Kidney (tissue), 14 donors: ENCODE results near the gene INSRR. TPM values are rescaled to one million over a fixed set of nuclear protein-coding genes. Genes with fewer than 3 reads are reported as not detected.

ENCODE experiments used
- DNase-seq, 5 donors: peaks; one replicate each; pipeline ENCODE4 v3.0.0-alpha.2; 2013 to 2020
- FAIRE-seq: peaks from 2 replicates; lab custom pipeline; 2012; peaks lifted over from hg19 to GRCh38; lab: Jason Lieb, UNC
- H3K27ac ChIP-seq, 2 donors: one replicate each; pipeline ENCODE4 v1.7.0; 2013; ENCODE audit warnings: low read depth in 2 of 2, low read length in 2 of 2, inconsistent platforms in 1 of 2
- H3K27me3 ChIP-seq: one replicate; pipeline ENCODE4 v1.7.1; 2013; ENCODE audit warnings: low read length, inconsistent platforms; ENCODE audit not compliant: control insufficient read depth, insufficient read depth
- H3K36me3 ChIP-seq, 3 donors: one replicate each; pipeline versions ENCODE4 v1.7.0 to v1.7.1; 2013; ENCODE audit warnings: low read length in 3 of 3, control low read depth in 1 of 3, inconsistent platforms in 1 of 3; ENCODE audit not compliant: insufficient read depth in 3 of 3, control insufficient read depth in 2 of 3
- H3K4me1 ChIP-seq, 3 donors: one replicate each; pipeline versions ENCODE4 v1.7.0 to v1.7.1; 2013; ENCODE audit warnings: low read length in 3 of 3, inconsistent platforms in 1 of 3, low read depth in 1 of 3; ENCODE audit not compliant: control insufficient read depth in 2 of 3, insufficient read depth in 2 of 3
- H3K4me3 ChIP-seq, 3 donors: one replicate each; pipeline versions ENCODE4 v1.7.0 to v1.8.1; 2013; ENCODE audit warnings: low read length in 3 of 3, control low read depth in 1 of 3, inconsistent platforms in 1 of 3
- H3K9ac ChIP-seq, 3 donors: one replicate each; pipeline versions ENCODE4 v1.7.0 to v1.7.1; 2013; ENCODE audit warnings: low read length in 3 of 3, control low read depth in 1 of 3, inconsistent platforms in 1 of 3
- H3K9me3 ChIP-seq, 3 donors: one replicate each; pipeline versions ENCODE4 v1.7.0 to v1.7.1; 2013; ENCODE audit warnings: low read length in 3 of 3, control low read depth in 1 of 3, inconsistent platforms in 1 of 3; ENCODE audit not compliant: control insufficient read depth in 2 of 3, insufficient read depth in 1 of 3
- intact Hi-C: fragments of 100-400 bp; cut with DNase I; formaldehyde crosslinking; loops from one replicate; pipeline ENCODE4 v1.11.1; 2022
- polyA plus RNA-seq: library from polyadenylated mRNA; stranded (reverse); fragments of 350-450 nt; fragmentation: Illumina TruSeq; extraction: RNeasy Lipid Tissue Mini Kit (QIAGEN cat#74804); gene quantifications from one replicate; pipeline ENCODE4 v1.2.3, GENCODE V29; 2014; ENCODE audit warnings: low read depth, low replicate concordance; ENCODE audit not compliant: insufficient read depth
- total RNA-seq: library from RNA; stranded (reverse); fragmentation: NEBNext Ultra II Directional; extraction: Animal tissue kit (Norgen Biotek cat#: 25700); gene quantifications from one replicate; pipeline ENCODE4 v1.2.1, GENCODE V29; 2021
- TF ChIP-seq, protein P1 (sequence below): IDR thresholded peaks from 3 replicates; pipeline ENCODE4 v1.5.1; 2012; ENCODE audit warnings: mild to moderate bottlenecking, moderate library complexity, borderline replicate concordance; ENCODE audit not compliant: insufficient read depth; ENCODE audit errors: extremely low read depth
- donor health status: control.
- donor health status: control.
- donor health status: control.
- donor health status: control.
- donor health status: control.
- donor health status: DM: yes; HTN: yes; CAD: no.
- donor health status: Normal renal cell carcinoma (clear cell type).

INSRR gene
- total and polyA plus RNA-seq, 2 donors from 2014 or later: 0.35 to 2.4 TPM

DNA sequence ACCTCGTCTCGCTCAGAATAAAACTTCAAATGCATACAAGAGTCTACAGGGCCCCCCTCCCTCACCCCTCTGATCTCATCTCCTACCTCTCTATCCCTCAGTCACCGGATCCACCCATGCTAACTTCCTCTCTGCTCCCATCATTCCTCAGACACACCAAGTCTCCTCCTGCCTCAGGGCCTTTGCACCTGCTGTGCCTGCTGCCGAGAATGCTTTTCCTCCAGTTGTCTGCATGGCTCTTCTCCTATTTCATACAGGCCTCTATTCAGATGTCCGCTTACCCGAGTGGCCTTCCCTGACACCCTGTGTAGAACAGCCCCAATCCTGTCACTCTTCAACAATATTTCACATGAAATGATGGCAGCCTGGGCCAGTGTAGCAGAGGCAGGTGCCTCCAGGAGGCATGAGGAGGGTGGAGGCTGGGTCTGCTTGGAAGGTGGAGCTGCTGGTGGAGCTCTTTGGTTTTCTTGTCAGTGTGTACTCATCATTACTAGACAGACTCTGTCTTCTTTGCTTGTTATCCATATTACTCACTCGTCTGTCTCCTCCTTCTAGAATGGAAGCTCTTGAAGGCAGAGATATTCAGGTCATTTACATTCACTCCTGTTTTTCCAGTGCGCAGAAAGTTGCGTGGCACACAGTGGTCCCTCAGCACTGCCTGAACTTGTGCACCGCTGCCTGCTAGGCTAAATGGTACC lies 46.5 kb downstream of the INSRR start:
- no peaks in the 10 kb centered on the region for H3K9me3 ChIP-seq
- peak in 1 of 5 donors; percentile 29 for DNase-seq
- intact Hi-C loops: no loop called here
- H3K4me1 ChIP-seq: peaks cover 0 to 11% (median 0%) of the 10 kb centered on the region in 3 donors
- TF ChIP-seq, protein P1, sequence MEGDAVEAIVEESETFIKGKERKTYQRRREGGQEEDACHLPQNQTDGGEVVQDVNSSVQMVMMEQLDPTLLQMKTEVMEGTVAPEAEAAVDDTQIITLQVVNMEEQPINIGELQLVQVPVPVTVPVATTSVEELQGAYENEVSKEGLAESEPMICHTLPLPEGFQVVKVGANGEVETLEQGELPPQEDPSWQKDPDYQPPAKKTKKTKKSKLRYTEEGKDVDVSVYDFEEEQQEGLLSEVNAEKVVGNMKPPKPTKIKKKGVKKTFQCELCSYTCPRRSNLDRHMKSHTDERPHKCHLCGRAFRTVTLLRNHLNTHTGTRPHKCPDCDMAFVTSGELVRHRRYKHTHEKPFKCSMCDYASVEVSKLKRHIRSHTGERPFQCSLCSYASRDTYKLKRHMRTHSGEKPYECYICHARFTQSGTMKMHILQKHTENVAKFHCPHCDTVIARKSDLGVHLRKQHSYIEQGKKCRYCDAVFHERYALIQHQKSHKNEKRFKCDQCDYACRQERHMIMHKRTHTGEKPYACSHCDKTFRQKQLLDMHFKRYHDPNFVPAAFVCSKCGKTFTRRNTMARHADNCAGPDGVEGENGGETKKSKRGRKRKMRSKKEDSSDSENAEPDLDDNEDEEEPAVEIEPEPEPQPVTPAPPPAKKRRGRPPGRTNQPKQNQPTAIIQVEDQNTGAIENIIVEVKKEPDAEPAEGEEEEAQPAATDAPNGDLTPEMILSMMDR: no peak
- H3K27me3 ChIP-seq: no peaks in the 10 kb centered on the region
- H3K36me3 ChIP-seq: no peaks in the 10 kb centered on the region
- H3K27ac ChIP-seq: no peak overlapping the region
- no peak overlapping the region for H3K9ac ChIP-seq
- H3K4me3 ChIP-seq: no peak overlapping the region
- FAIRE-seq: no peak

DNA sequence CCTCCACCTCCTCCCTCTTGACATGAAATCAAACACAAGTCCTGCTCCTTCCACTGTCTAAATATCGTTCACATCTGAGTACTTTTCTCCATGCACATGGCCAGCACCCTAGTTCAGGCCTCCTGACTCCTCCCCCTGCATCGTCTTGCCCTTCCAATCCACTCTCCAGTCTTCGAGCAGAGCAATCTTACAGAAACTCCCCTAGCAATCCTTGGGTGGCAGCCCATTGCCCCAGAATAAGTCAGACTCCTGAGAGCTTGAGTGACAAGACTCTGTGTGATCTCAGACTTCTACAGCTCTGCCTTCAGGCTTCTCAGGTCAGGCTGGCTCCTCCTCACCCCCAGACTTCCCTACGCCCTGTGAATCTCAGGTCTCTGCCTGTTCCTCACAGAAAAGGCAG lies 47.7 kb downstream of the INSRR start:
- intact Hi-C loops: no loop called here
- Histone ChIP-seq H3K9me3 (no peaks in the 10 kb centered on the region), H3K27me3 (no peaks in the 10 kb centered on the region), H3K4me3 (no peak overlapping the region), H3K27ac (no peak overlapping the region), H3K9ac (no peak overlapping the region), H3K36me3 (no peaks in the 10 kb centered on the region), H3K4me1 (peaks cover 0 to 13% (median 0%) of the 10 kb centered on the region in 3 donors)
- TF ChIP-seq, protein P1: no peak
- DNase-seq: peak in 1 of 5 donors; percentile 22
- no peak for FAIRE-seq

GRCh38 chr1:156809711-156810366 lies 49.1 kb downstream of the INSRR start:
- FAIRE-seq: no peak
- TF ChIP-seq, protein P1: no peak
- H3K27me3 ChIP-seq: no peaks in the 10 kb centered on the region
- intact Hi-C loops: no loop called here
- DNase-seq: peak in 2 of 5 donors; percentile 43 to 47
- H3K4me3 ChIP-seq: no peak overlapping the region
- H3K27ac ChIP-seq: no peak overlapping the region
- no peaks in the 10 kb centered on the region for H3K36me3 ChIP-seq
- H3K4me1 ChIP-seq: peaks cover 0 to 13% (median 0%) of the 10 kb centered on the region in 3 donors
- no peak overlapping the region for H3K9ac ChIP-seq
- no peaks in the 10 kb centered on the region for H3K9me3 ChIP-seq
